C4-2B (cell line): ENCODE measurements around the gene MAP4.

Source experiments
- H3K27ac ChIP-seq: fragments of 450-650 bp; 2 replicates; pipeline ENCODE4 v1.5.1; 2017
- CTCF ChIP-seq: fragments of 450-650 bp; conservative IDR thresholded peaks from 2 replicates; pipeline ENCODE4 v1.5.1; 2017; ENCODE audit warnings: mild to moderate bottlenecking
- ZFX ChIP-seq: fragments of 450-650 bp; IDR thresholded peaks from 2 replicates; pipeline ENCODE4 v1.6.1; 2017

MAP4 gene

GRCh38 chr3:47849186-47849698 is 167.0 kb downstream of the MAP4 start:
- no peak overlapping the region for H3K27ac ChIP-seq
- no peak for TF ChIP-seq CTCF
- TF ChIP-seq ZFX = no peak

GRCh38 chr3:47848599-47849117 is 167.6 kb downstream of the MAP4 start:
- no peak overlapping the region for H3K27ac ChIP-seq
- no peak for TF ChIP-seq ZFX

GRCh38 chr3:47847801-47848518 is 168.3 kb downstream of the MAP4 start:
- H3K27ac ChIP-seq = no peak overlapping the region
- no peak for TF ChIP-seq CTCF
- no peak for TF ChIP-seq ZFX

GRCh38 chr3:47847260-47847659 is 169.0 kb downstream of the MAP4 start:
- TF ChIP-seq CTCF (no peak), ZFX (no peak)
- H3K27ac ChIP-seq = no peak overlapping the region

- no peak overlapping the region for H3K27ac ChIP-seq
- TF ChIP-seq CTCF = no peak
- no peak for TF ChIP-seq ZFX
Observed at GRCh38 chr3:47846880-47847248, 169.4 kb downstream of the MAP4 start.

- H3K27ac ChIP-seq = no peak overlapping the region
- no peak for TF ChIP-seq CTCF
- TF ChIP-seq ZFX = no peak
Observed at GRCh38 chr3:47846186-47846879, 169.9 kb downstream of the MAP4 start.

- TF ChIP-seq ZFX (no peak), CTCF (no peak)
- H3K27ac ChIP-seq = no peak overlapping the region
Observed at GRCh38 chr3:47841786-47842349, 174.3 kb downstream of the MAP4 start.
